HG03095 (cell line): ENCODE results near the gene VCP.

Experiments
- ATAC-seq: cut with Tn5 transposase; IDR thresholded peaks from one replicate; pipeline ENCODE4 v1.9.1; 2021; ENCODE audit warnings: moderate library complexity; ENCODE audit not compliant: unreplicated experiment

VCP gene

GRCh38 chr9:35067056-35067455, 5.4 kb downstream of the VCP start:
- no peak for ATAC-seq

GRCh38 chr9:35060548-35061207, 11.7 kb downstream of the VCP start:
- no peak for ATAC-seq

- no peak for ATAC-seq
These were observed 13.0 kb downstream of the VCP start for GRCh38 chr9:35059438-35059837.

- ATAC-seq: no peak
These were observed 15.2 kb downstream of the VCP start for GRCh38 chr9:35057271-35057620.

GRCh38 chr9:35056571-35057270, 15.7 kb downstream of the VCP start:
- ATAC-seq: no peak

- no peak for ATAC-seq
These were observed 17.4 kb downstream of the VCP start for GRCh38 chr9:35054871-35055644.

- no peak for ATAC-seq
These were observed 18.1 kb downstream of the VCP start for GRCh38 chr9:35054185-35054835.

- no peak for ATAC-seq
These were observed 21.1 kb downstream of the VCP start for GRCh38 chr9:35051069-35051967.

- no peak for ATAC-seq
These were observed 23.9 kb downstream of the VCP start for GRCh38 chr9:35048511-35048910.

- ATAC-seq: no peak
These were observed 28.4 kb downstream of the VCP start for GRCh38 chr9:35044071-35044470.

- no peak for ATAC-seq
These were observed 29.4 kb downstream of the VCP start for GRCh38 chr9:35042891-35043545.

- no peak for ATAC-seq
These were observed 30.3 kb downstream of the VCP start for GRCh38 chr9:35042081-35042604.

GRCh38 chr9:35035851-35036701, 36.3 kb downstream of the VCP start:
- no peak for ATAC-seq

GRCh38 chr9:35033101-35033500, 39.3 kb downstream of the VCP start:
- ATAC-seq: no peak

- ATAC-seq: no peak
These were observed 42.6 kb downstream of the VCP start for GRCh38 chr9:35029852-35030251.

- no peak for ATAC-seq
These were observed 43.2 kb downstream of the VCP start for GRCh38 chr9:35029241-35029640.

GRCh38 chr9:35028341-35028740, 44.1 kb downstream of the VCP start:
- ATAC-seq: no peak

GRCh38 chr9:35027860-35028259, 44.6 kb downstream of the VCP start:
- no peak for ATAC-seq

- no peak for ATAC-seq
These were observed 45.1 kb downstream of the VCP start for GRCh38 chr9:35027374-35027773.
